ENCODE measurements around the gene RALA. TPM values are rescaled to one million over a fixed set of nuclear protein-coding genes. Genes with fewer than 3 reads are reported as not detected.
A peak's percentile ranks its signal among the peaks of the same experiment; 100 is the strongest.

RALA gene
- total RNA-seq, 4 donors from 2014 or later = 14.0 to 26.8 (median 17.9) TPM

DNA sequence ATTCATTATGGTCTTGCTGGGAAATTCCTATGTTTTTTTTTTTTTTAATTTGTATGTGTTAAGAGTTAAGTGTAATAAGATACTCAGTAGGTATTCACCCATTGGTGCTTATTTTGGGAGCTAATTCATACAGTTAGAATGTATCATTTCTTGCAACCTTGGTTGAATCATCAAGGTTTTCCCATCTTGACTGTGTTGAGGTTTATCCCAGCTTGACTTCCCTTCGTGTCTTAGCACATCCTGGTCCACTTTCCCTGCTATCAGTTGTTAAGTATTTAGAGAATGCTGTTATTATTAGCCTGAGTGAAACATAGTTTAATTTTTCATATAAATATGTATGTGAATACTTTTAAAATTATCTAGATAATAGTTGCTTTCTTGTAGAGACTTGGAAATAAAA lies 20.8 kb downstream of the RALA start:
- peak; percentile 90 for ATAC-seq (ENCODE audit: low FRiP score)
- TF ChIP-seq, protein P1, sequence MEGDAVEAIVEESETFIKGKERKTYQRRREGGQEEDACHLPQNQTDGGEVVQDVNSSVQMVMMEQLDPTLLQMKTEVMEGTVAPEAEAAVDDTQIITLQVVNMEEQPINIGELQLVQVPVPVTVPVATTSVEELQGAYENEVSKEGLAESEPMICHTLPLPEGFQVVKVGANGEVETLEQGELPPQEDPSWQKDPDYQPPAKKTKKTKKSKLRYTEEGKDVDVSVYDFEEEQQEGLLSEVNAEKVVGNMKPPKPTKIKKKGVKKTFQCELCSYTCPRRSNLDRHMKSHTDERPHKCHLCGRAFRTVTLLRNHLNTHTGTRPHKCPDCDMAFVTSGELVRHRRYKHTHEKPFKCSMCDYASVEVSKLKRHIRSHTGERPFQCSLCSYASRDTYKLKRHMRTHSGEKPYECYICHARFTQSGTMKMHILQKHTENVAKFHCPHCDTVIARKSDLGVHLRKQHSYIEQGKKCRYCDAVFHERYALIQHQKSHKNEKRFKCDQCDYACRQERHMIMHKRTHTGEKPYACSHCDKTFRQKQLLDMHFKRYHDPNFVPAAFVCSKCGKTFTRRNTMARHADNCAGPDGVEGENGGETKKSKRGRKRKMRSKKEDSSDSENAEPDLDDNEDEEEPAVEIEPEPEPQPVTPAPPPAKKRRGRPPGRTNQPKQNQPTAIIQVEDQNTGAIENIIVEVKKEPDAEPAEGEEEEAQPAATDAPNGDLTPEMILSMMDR (IDR thresholded peaks at IDR 0.05) = no peak

DNA sequence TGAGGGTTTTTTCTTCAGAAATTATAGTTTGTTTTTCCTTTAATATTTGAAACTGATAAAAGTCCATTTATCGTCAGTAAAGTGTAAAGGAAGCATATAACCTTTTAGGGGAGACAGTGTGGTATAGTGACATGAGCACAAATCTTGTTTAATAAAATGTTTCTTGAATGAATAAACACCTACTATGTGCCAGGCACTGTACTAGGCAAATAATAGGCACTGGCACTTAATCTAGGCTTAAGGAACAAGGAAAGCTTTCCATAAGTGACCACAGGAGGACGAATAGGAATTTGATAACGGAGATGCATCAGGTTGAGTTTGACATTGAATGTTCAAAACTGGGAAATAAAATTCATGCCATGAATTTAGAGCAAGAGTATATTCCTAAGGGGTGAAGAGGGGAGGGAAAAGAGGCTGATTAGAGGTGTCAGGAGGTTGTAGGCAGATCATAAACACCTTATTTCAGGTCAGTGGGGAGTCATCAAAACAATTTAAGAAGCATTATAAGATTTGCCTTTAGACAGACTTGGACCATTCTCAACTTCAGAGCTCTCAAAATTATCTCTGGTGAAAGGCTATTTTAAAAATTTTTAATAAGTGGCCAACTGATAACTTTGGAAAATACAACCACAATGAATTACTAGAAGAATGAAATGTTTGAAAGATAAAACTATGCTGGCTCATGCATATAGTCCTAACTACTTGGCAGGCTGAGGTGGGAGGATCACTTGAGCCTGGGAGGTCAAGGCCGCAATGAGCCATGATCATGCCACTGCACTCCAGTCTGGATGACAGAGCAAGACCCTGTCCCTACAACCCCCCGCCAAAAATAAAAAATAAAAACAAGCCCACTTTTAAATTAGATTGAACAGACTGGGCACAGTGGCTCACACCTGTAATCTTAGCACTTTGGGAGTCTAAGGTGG lies 22.4 kb downstream of the RALA start:
- peak; percentile 29 for ATAC-seq (ENCODE audit: low FRiP score)

More for the DNA sequence above, 20.8 kb downstream of the RALA start:
- no peak for DNase-seq (ENCODE audit: low spot score)

GRCh38 chr7:39647816-39648215 lies 24.4 kb downstream of the RALA start:
- ATAC-seq (ENCODE audit: low FRiP score) = no peak
- TF ChIP-seq, protein P1 (IDR thresholded peaks at IDR 0.05) = no peak

More for the DNA sequence above, 22.4 kb downstream of the RALA start:
- DNase-seq (ENCODE audit: low spot score) = no peak
- TF ChIP-seq, protein P1 (IDR thresholded peaks at IDR 0.05) = no peak

GRCh38 chr7:39650676-39651075 lies 27.3 kb downstream of the RALA start:
- peak; percentile 71 for ATAC-seq (ENCODE audit: low FRiP score)
- no peak for DNase-seq (ENCODE audit: low spot score)
- TF ChIP-seq, protein P1 (IDR thresholded peaks at IDR 0.05) = no peak

More at GRCh38 chr7:39647816-39648215, 24.4 kb downstream of the RALA start:
- no peak for DNase-seq (ENCODE audit: low spot score)

DNA sequence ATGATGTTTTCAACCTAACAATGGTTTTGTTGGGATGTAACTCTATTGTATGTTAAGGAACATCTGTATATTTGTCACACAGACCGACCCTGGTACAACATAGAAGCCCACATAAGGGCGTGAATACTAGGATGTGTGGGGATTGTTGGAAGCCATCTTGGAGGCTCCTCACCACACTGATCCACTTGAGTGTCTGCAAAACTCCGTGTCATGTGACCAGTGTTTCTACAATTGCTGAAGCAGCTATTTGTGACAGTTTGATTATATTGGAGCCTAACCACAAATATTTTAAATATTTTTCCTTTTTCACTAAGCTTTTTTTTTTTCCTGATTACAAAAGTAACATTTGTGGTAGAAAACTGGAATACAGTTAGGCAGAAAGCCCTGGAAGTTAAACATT lies 27.9 kb downstream of the RALA start:
- TF ChIP-seq, protein P1 (IDR thresholded peaks at IDR 0.05) = no peak
- ATAC-seq (ENCODE audit: low FRiP score) = no peak

DNA sequence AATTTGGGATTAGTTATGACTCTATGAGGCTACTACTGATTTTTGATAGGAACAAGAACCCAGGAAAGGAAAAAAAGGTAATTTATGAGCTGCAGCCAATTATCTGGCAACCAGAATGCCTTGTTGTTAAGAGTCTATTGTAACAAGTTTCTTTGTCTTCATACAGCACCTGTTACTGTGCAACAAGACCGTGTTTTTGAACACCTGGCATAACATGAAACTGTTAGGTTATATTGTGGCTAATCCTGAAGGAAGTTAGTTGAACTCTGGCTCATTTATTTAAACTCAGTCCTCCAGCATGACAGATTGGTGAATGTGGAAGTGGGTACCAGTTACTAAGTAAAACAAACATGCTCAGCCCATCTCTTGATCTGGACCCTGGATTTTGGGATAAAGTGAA lies 33.0 kb downstream of the RALA start:
- TF ChIP-seq, protein P1 (IDR thresholded peaks at IDR 0.05) = no peak

More for the DNA sequence above, 27.9 kb downstream of the RALA start:
- no peak for DNase-seq (ENCODE audit: low spot score)

More for the DNA sequence above, 33.0 kb downstream of the RALA start:
- no peak for ATAC-seq (ENCODE audit: low FRiP score)
- no peak for DNase-seq (ENCODE audit: low spot score)
